Transverse colon (tissue), 4 donors: ENCODE results near the gene SLC19A3. TPM values are rescaled to one million over a fixed set of nuclear protein-coding genes. Genes with fewer than 3 reads are reported as not detected.

Experiments used
- DNase-seq: peaks from one replicate; pipeline ENCODE4 v3.0.0-alpha.2; 2019
- H3K27ac ChIP-seq, 4 donors: fragments of 200-600 bp; sonication (generic); 2 replicates each; pipeline ENCODE4 v1.5.1; 2016 to 2018; ENCODE audit warnings: inconsistent platforms in 4 of 4
- H3K27me3 ChIP-seq: fragments of 200-600 bp; sonication (generic); 2 replicates; pipeline ENCODE4 v1.5.1; 2017; ENCODE audit warnings: inconsistent platforms
- H3K36me3 ChIP-seq, 4 donors: fragments of 200-600 bp; sonication (generic); 2 replicates each; pipeline ENCODE4 v1.5.1; 2017 to 2019; ENCODE audit warnings: inconsistent platforms in 4 of 4
- H3K4me1 ChIP-seq, 4 donors: fragments of 200-600 bp; sonication (generic); 2 replicates each; pipeline ENCODE4 v1.5.1; 2017 to 2020; ENCODE audit warnings: inconsistent platforms in 4 of 4
- H3K4me3 ChIP-seq, 4 donors: fragments of 200-600 bp; sonication (generic); 1 replicate in 1 of 4; 2 replicates in 3 of 4; pipeline versions ENCODE4 v1.5.1 to v1.6.1; 2017 to 2019; ENCODE audit warnings: inconsistent platforms in 4 of 4
- H3K9me3 ChIP-seq, 2 donors: fragments of 200-600 bp; sonication (generic); 2 replicates each; pipeline ENCODE4 v1.5.1; 2017 to 2019; ENCODE audit warnings: inconsistent platforms in 2 of 2
- CTCF ChIP-seq, 5 experiments: fragments of 200-600 bp in 3 of 5; fragments of 450-650 bp in 2 of 5; sonication (generic) in 3 of 5; IDR thresholded peaks; 1 replicate in 2 of 5; 2 replicates in 3 of 5; pipeline ENCODE4 v1.5.1; 2016 to 2017; ENCODE audit warnings: antibody characterized with exemption in 5 of 5, inconsistent platforms in 3 of 5, mild to moderate bottlenecking in 2 of 5, moderate library complexity in 1 of 5
- EP300 ChIP-seq: sonication (generic); formaldehyde crosslinking; IDR thresholded peaks from one replicate; pipeline ENCODE4 v1.6.1; 2017; ENCODE audit warnings: antibody characterized with exemption, low read depth
- POLR2A ChIP-seq: fragments of 450-650 bp; IDR thresholded peaks from one replicate; pipeline ENCODE4 v1.6.1; 2016; ENCODE audit warnings: antibody characterized with exemption, mild to moderate bottlenecking, moderate library complexity
- POLR2AphosphoS5 ChIP-seq, 3 donors: sonication (generic); formaldehyde crosslinking; IDR thresholded peaks; one replicate each; pipeline ENCODE4 v1.6.1; 2016; ENCODE audit warnings: antibody characterized with exemption in 3 of 3
- WGBS, 2 donors: methylation state at CpG; one replicate each; pipeline ENCODE4 v1.1.5; 2018; ENCODE audit warnings: low coverage in 1 of 2; 5-methylcytosine and 5-hydroxymethylcytosine counted together
- in situ Hi-C, 4 donors: fragments of 200-750 bp; cut with MboI; loops; one replicate each; pipeline versions ENCODE4 v1.15.0 to v1.15.1; 2017; ENCODE audit warnings: low sequenced_read_pairs in 3 of 4, low pct_ligation_motif_present in 1 of 4, low pct_unique_long_range_greater_than_20kb in 1 of 4
- intact Hi-C: fragments of 100-400 bp; cut with DNase I; formaldehyde crosslinking; loops from one replicate; pipeline ENCODE4 v1.15.1; 2023; ENCODE audit warnings: low total_unique reads
- total RNA-seq, 4 donors: library from RNA; depleted of rRNA; stranded (reverse); fragments of >200 nt; gene quantifications; one replicate each; pipeline ENCODE4 v1.1.0, GENCODE V29; 2016

SLC19A3 gene
- total RNA-seq, 4 donors from 2014 or later, result 4.2 to 24.9 (median 7.3) TPM

- in situ Hi-C loops, result no loop called here
- no peak for TF ChIP-seq CTCF (IDR thresholded peaks at IDR 0.05)
- TF ChIP-seq EP300, result no peak
- TF ChIP-seq POLR2AphosphoS5 (IDR thresholded peaks at IDR 0.05), result no peak
- TF ChIP-seq POLR2A, result no peak
- Histone ChIP-seq H3K4me3 (no peak overlapping the region), H3K36me3 (no peaks in the 10 kb centered on the region), H3K4me1 (peaks cover 0 to 24% (median 4%) of the 10 kb centered on the region in 4 donors), H3K27me3 (no peaks in the 10 kb centered on the region), H3K27ac (peak overlapping the region in 1 of 4 donors; percentile 6), H3K9me3 (no peaks in the 10 kb centered on the region)
- 38 to 52% methylated on average over 2 to 3 of the region's 3 CpGs for WGBS, 2 donors
- DNase-seq, result no peak
- intact Hi-C loops, result no loop called here
These were observed 16.3 kb downstream of the SLC19A3 start for GRCh38 chr2:227701556-227701955.

- peaks cover 0 to 5% (median 0%) of the 10 kb centered on the region in 4 donors for H3K4me1 ChIP-seq
- intact Hi-C loops (no loop called here), in situ Hi-C loops (no loop called here)
- no peaks in the 10 kb centered on the region for H3K27me3 ChIP-seq
- no peak for DNase-seq
- no peak for TF ChIP-seq EP300
- TF ChIP-seq CTCF (IDR thresholded peaks at IDR 0.05), result no peak
- no peak for TF ChIP-seq POLR2AphosphoS5 (IDR thresholded peaks at IDR 0.05)
- no peak for TF ChIP-seq POLR2A
- no peaks in the 10 kb centered on the region for H3K9me3 ChIP-seq
- no peak overlapping the region for H3K27ac ChIP-seq
- no peak overlapping the region for H3K4me3 ChIP-seq
- H3K36me3 ChIP-seq, result no peaks in the 10 kb centered on the region
- WGBS, 2 donors, result 55 to 57% methylated on average over 2 of the region's 2 CpGs
These were observed 20.7 kb downstream of the SLC19A3 start for GRCh38 chr2:227696990-227697679.

DNA sequence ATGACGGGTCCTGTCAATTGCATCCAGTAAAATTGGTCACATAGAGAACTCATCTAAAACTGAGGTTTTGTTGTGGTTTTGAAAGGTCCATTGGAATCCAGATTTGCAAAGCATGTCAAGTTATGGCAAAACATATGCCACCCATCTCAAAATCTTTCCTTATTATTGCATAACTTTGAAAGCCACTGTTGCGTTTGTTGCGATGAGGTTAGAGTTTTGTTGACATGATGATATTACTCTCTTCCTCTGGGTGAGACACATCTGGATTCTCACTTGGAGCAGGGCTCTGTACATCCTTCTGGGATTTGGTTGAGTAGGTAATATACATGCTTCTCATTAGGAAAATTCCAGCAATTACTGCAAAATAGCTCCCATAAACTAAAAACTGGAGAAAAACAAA lies 30.6 kb downstream of the SLC19A3 start:
- TF ChIP-seq POLR2A (no peak), EP300 (no peak), CTCF (IDR thresholded peaks at IDR 0.05) (no peak), POLR2AphosphoS5 (IDR thresholded peaks at IDR 0.05) (no peak)

GRCh38 chr2:227684258-227684657 lies 33.6 kb downstream of the SLC19A3 start:
- Histone ChIP-seq H3K27ac (no peak overlapping the region), H3K4me1 (no peaks in the 10 kb centered on the region), H3K36me3 (no peaks in the 10 kb centered on the region), H3K4me3 (no peak overlapping the region), H3K9me3 (no peaks in the 10 kb centered on the region), H3K27me3 (no peaks in the 10 kb centered on the region)
- 71 to 75% methylated on average over 3 to 5 of the region's 5 CpGs for WGBS, 2 donors
- TF ChIP-seq CTCF (IDR thresholded peaks at IDR 0.05) (no peak), POLR2A (no peak)
- no peak for DNase-seq
- in situ Hi-C loops, result no loop called here
- intact Hi-C loops, result no loop called here

More for the DNA sequence above, 30.6 kb downstream of the SLC19A3 start:
- Histone ChIP-seq H3K4me1 (no peaks in the 10 kb centered on the region), H3K36me3 (no peaks in the 10 kb centered on the region), H3K27ac (no peak overlapping the region), H3K27me3 (no peaks in the 10 kb centered on the region), H3K9me3 (no peaks in the 10 kb centered on the region), H3K4me3 (no peak overlapping the region)
- in situ Hi-C loops, result no loop called here
- intact Hi-C loops, result no loop called here
- 71 to 94% methylated on average over 3 of the region's 3 CpGs for WGBS, 2 donors
- DNase-seq, result no peak
